Activated naive CD4-positive, alpha-beta T cell (primary cell): Measurements from ENCODE around the gene ELAVL4.

Experiments used
- DNase-seq, 4 experiments: peaks; one replicate each; lab custom pipeline; 2025; lab: John Stamatoyannopoulos, UW

ELAVL4 gene

GRCh38 chr1:50108497-50109059 lies at the start of gene ELAVL4:
Gene ELAVL4 (plus strand): TSS chr1:50108920. CDS start chr1:50109190, 270 bp downstream.
- DNase-seq: no peak

GRCh38 chr1:50060279-50060678 lies 48.4 kb upstream of the ELAVL4 start:
- DNase-seq: no peak

DNA sequence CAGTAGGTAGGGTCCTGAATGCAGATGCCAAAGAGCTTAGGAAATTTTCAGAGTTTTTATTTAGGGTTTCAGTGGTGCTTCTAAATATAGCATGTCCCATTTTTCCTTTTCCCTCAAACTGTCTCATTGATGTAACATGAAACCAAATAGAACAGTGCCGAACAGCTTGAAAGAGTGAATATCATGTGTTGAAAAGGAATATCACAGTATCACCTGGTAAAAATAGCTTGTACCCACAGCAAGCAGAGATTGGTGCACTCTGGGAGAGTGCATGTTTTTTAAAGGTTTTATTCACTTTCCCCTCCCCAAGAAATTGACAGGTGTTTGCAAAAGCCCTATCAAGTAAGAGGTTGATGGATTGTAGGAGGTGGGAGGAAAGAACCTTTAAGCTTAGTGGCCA lies 41.9 kb upstream of the ELAVL4 start:
- no peak for DNase-seq

DNA sequence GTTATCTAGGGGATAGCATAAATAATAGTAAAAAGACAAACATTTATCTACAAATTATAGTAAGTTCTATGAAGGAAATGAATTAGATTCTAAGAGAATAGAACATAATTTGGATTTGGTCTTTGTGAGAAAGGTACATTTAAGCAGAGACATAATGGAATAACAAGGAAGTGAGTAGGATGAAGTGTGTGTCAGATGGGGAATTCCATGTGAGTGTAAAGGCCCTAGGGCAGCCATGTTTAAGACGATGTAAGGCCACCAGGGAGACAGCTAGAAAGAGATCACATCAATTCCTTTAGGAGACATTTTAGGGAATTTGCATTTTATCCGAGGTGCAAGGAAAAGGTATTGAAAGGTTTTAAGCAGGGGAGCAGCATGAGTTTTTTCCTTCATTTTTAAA lies 33.8 kb upstream of the ELAVL4 start:
- DNase-seq: no peak

- no peak for DNase-seq
These were observed 31.4 kb upstream of the ELAVL4 start for GRCh38 chr1:50077273-50077672.

DNA sequence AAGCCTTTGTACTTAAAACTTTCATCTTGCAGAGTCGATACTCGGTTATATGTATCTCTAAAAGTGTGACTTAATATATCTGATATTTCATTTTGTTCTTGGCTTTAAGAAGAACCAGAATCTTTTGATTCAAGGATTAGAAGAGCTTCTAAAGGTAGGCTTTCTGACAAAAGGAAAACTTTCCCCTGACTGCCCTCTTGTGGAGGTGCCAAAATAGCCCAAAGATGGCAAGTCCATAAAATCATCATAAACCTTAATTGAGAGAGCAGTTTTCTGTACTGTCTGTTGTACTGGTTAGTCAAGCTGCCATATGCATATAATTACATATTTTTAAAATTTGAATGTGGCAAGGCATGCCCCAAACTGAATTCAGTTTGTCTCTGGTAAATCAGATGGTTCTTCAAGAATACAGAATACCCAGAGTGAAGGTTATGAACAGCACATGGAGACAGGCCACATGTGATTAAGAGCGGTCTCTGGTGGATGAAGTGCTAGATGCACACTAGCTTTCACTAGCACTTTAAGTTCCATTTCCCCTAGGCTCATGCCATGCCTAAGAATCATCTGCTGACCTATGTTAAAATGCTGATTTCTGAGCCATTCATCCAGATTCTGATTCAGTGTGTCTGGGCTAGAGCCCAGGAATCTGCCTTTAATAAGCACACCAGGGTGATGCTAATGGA lies 27.7 kb upstream of the ELAVL4 start:
- DNase-seq: no peak

DNA sequence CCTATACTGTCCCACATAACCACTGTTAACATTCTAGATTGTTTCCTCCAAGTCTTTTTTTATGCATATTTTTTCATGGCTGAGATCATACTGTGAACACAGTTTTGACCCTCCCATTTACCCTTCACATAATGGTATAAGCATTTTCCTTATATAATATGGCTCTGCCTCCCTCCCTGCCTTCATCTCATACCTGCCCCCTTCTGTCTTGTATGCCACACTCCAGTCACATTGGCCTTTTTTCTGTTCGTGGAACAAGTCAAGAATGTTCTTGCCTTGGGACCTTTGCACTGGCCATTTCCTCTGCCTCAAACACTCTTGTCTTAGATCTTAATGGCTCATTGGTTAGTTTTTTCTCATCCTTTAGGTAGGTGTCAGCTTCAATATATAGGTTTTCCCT lies 24.3 kb upstream of the ELAVL4 start:
- DNase-seq: no peak

DNA sequence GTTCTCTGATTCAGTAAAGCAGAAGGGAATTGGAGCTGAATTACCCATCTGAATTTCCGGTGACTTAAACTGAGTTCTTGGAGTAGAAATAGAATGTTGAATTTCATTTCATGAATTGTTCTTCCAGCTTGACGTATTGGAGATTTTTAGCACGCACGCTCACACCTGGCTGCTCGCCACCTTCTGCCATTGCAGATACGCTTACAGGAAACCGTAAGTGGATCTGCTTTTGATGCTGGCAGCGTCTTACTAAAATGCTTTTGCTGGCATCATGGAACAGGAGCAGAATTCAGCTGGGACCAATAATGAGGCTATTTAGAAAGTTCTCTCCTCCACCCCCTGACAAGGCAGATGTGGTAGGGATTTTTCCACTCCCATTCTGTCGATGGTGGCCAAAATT lies 17.7 kb upstream of the ELAVL4 start:
- no peak for DNase-seq

GRCh38 chr1:50095716-50096115 lies 13.0 kb upstream of the ELAVL4 start:
- no peak for DNase-seq

- DNase-seq: no peak
These were observed 11.6 kb upstream of the ELAVL4 start for GRCh38 chr1:50097021-50097679.

GRCh38 chr1:50097791-50098190 lies 10.9 kb upstream of the ELAVL4 start:
- no peak for DNase-seq

- DNase-seq: no peak
These were observed 10.1 kb upstream of the ELAVL4 start for GRCh38 chr1:50098591-50099021.

DNA sequence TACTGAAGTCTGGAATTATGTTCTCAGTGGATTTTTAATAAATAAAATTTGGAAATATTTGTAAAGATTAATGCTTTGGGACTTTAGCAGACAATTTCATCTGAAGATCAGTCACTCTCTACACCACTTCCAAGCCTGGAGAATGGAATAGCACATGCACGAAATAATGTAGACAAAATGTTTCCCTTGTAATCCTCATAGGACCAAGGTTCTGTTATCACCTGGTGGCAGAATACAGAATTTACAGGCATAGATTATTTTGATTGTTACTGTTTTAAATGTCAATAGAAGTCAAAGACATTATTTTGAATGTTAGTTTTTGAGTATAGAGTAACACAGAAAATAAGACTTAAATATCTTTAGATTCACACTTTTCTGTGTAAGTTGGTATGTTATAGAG lies 9.1 kb upstream of the ELAVL4 start:
- DNase-seq: no peak

DNA sequence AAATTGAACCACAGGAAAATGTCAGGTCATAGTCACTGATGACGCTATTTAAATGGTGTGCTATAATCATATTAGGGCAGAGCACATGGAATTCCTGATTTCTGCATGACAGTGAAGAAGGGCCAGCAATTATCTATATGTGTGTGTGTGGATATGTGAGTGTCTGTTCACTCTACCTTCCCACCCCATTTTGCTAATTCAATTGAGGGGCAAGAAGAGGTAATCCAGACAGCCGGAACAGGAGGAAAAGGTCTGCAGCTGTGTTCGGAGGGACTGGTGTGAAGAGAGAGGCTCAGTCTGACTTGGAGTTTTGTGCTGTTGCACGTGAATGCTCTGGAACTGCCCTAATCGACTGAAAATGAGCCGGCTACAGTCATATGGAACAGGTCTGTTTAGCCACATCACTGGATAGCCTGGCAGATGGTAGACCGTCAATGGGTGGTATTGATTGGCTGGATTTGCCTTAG lies 5.1 kb upstream of the ELAVL4 start:
- no peak for DNase-seq

GRCh38 chr1:50105433-50105832 lies 3.3 kb upstream of the ELAVL4 start:
- DNase-seq: no peak

- DNase-seq: no peak
These were observed 2.5 kb upstream of the ELAVL4 start for GRCh38 chr1:50106095-50106761.

DNA sequence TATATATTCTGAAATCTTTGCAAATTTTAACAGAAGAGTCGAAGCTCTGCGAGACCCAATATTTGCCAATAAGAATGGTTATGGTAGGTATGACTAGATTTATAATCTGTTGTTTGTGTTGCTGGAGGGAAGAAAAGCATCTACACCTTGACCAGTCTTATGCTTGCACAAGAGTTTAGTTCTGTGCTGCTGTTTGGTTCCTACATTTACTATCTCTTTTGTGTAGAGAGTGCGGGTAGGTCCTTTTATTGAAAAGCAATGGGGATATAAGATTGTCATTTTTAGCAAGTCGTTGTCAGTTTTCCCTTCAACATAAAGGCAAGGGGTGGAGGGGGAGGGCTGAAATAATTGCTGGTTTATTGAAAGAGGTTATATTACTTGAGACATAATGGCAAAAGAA lies 396 bp downstream of the ELAVL4 start:
- DNase-seq: no peak

DNA sequence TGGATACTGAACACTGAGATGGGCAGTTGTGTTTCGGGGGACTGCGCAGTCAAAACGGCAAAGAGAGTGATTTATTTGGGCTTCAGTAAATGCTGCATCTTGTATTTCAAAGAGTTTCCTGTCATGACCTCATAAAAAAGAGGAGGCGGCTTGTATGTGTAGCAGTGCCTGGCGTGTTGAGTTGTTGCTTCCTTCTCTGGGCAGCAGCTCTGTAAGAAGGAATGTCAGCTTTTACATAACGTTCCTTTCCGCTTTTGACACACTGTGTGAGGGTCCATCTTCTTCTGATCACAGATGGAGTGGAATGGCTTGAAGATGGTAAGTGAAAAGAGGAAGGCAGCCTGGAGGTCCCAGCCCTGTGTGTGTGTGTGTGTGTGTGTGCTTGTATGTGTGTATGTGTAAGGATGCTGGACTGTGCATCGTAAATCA lies 941 bp downstream of the ELAVL4 start:
- no peak for DNase-seq

DNA sequence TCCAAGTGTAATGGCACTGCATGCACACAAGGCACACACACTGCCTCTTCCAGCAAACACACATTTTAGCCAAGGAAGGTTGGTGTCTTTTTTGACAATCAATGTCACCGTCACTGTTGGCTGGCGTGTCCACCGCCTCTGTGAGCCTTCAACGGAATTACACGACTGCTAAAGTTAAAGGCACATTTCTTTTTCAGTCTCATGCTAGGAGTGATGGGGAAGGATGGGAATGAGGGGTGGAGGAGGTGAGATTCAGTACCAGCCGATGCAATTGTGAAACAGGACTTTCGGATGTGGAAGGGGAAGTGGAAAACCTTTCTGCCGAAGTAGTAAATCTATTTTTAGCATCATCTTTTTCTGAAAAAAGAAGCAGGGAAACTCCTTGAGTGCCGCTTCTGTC lies 1.4 kb downstream of the ELAVL4 start:
- DNase-seq: no peak

DNA sequence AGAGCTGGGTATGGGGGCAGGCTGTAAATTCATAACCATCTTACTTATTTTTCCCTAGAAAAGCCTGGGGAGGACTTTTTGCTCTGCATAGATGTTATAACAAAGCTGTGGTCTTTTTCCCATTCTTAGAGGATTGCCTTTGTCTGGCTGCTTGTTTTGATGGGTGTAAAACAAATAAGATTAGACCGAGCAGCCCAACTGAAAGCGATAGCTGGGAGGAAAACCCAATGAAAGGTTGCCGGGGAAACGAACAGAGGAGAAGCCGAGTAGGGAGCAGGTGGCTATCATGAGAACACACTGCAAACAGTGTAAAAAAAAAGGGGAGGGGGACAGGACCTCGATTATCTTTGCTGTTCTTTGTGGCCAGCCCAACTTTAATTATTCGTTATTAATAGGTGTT lies 1.9 kb downstream of the ELAVL4 start:
- DNase-seq: no peak

- no peak for DNase-seq
These were observed 2.8 kb downstream of the ELAVL4 start for GRCh38 chr1:50111503-50111902.

DNA sequence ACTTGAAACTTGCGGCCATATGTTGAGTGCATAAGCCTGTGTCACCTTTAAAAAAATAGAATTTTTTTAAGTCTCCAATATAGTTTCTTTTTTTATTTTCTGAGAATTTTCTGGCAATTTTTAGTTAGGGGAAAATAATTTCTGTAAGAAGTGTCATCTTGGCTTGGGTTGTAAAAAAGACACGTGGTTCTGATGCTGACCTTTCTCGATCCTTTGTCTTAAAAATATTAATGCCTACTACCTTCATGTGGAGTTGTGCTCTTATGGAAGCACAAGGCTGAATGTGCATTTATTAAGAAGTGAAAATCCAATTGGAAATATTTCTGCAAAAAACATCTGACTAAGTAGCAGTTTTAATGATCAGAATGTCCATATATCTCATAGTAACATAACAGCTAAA lies 3.5 kb downstream of the ELAVL4 start:
- DNase-seq: no peak

GRCh38 chr1:50123071-50123470 lies 14.4 kb downstream of the ELAVL4 start:
- no peak for DNase-seq
